ENCODE results near the gene CAPZB. TPM values are rescaled to one million over a fixed set of nuclear protein-coding genes. Genes with fewer than 3 reads are reported as not detected.

CAPZB gene
- total and polyA plus RNA-seq, 4 donors: 230 to 297 (median 272) TPM

DNA sequence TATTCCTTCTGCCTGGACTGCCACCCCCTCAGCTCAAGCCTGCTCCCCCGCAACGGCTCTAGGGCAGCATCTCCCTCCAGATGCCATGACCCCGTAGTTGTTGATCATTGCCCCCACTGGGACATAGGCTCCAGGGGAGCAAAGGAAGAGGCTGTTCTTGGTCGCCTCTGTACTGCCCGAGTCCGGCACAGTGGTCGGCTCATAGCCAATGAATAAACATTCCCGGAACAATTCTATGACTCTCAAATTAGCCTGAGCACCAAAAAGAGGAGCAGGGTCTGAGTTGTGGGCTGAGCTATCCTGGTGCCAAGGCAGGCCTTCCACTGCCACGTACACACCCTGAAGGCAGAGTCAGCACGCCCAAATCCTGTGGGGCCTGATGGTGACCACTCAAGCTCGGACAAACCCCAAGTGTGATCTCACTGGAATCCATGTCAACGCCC, 33.1 kb downstream of the CAPZB start:
- H3K36me3 ChIP-seq (ENCODE audit: control insufficient read depth in 1 of 2, insufficient read depth in 2 of 2, low read length in 1 of 2): no peaks in the 10 kb centered on the region
- H3K27ac ChIP-seq (ENCODE audit: low read depth in 1 of 2, low read length in 2 of 2): peak overlapping the region in 1 of 2 donors; percentile 77
- no peak overlapping the region for H3K4me3 ChIP-seq (ENCODE audit: low read length in 2 of 2)
- no peaks in the 10 kb centered on the region for H3K27me3 ChIP-seq (ENCODE audit: control insufficient read depth in 1 of 2, insufficient read depth in 2 of 2, low read length in 1 of 2)
- H3K4me1 ChIP-seq (ENCODE audit: control insufficient read depth in 1 of 2, insufficient read depth in 2 of 2, low read length in 2 of 2): peaks cover 15 to 17% of the 10 kb centered on the region in 2 donors
- DNase-seq (peak; percentile 93 to 94), ATAC-seq (ENCODE audit: low FRiP score) (peak; percentile 82)
- intact Hi-C loops (cut with DNase I): loop anchor here (5.0 kb wide), 2 partner anchors 35 to 50 kb away; no protein-coding TSS in a partner anchor
- WGBS, 2 donors: 5% methylated on average over 12 of the region's 12 CpGs
- H3K9me3 ChIP-seq (ENCODE audit: control insufficient read depth, low read length): no peaks in the 10 kb centered on the region

DNA sequence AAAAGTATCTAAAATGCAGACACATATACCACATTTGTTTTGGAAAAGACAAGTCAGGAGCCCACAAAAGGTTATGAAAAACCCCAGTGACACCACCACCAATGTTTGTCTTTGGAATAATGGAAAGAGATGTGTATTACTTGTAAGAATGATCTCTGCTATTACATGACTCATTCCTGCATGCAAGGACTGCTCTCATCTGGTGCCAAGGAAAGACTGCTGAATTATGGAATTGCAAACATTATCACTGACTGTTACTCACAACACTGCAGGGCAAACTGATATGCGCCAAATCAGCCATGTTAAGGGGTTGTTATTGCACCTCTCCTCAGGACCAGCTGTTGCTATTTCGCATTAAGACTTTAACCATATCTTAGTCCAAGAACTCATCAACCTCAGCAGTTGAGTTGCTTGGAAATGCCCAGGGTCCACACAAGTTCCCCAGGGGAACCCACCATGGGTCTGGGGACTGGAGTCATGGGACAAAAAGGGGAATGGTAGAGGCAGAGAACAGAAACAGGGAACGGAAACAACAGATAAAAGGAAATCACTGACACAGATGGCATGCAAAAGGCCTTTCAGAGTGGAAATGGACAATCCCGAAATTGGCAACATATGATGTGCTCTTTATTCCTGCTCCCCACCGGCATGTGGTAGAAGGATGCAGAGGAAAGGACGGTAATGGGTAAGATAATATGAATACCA, 34.4 kb downstream of the CAPZB start:
- peak; percentile 66 for ATAC-seq (ENCODE audit: low FRiP score)
- Histone ChIP-seq H3K27me3 (ENCODE audit: control insufficient read depth in 1 of 2, insufficient read depth in 2 of 2, low read length in 1 of 2) (no peaks in the 10 kb centered on the region), H3K4me1 (ENCODE audit: control insufficient read depth in 1 of 2, insufficient read depth in 2 of 2, low read length in 2 of 2) (peaks cover 12 to 15% of the 10 kb centered on the region in 2 donors), H3K36me3 (ENCODE audit: control insufficient read depth in 1 of 2, insufficient read depth in 2 of 2, low read length in 1 of 2) (no peaks in the 10 kb centered on the region), H3K27ac (ENCODE audit: low read depth in 1 of 2, low read length in 2 of 2) (peak overlapping the region; percentile 61 to 87), H3K4me3 (ENCODE audit: low read length in 2 of 2) (no peak overlapping the region), H3K9me3 (ENCODE audit: control insufficient read depth, low read length) (no peaks in the 10 kb centered on the region)
- no peak for DNase-seq
- intact Hi-C loops (cut with DNase I): loop anchor here (5.0 kb wide), 2 partner anchors 34 to 49 kb away; no protein-coding TSS in a partner anchor
- 27 to 31% methylated on average over 6 of the region's 6 CpGs for WGBS, 2 donors

DNA sequence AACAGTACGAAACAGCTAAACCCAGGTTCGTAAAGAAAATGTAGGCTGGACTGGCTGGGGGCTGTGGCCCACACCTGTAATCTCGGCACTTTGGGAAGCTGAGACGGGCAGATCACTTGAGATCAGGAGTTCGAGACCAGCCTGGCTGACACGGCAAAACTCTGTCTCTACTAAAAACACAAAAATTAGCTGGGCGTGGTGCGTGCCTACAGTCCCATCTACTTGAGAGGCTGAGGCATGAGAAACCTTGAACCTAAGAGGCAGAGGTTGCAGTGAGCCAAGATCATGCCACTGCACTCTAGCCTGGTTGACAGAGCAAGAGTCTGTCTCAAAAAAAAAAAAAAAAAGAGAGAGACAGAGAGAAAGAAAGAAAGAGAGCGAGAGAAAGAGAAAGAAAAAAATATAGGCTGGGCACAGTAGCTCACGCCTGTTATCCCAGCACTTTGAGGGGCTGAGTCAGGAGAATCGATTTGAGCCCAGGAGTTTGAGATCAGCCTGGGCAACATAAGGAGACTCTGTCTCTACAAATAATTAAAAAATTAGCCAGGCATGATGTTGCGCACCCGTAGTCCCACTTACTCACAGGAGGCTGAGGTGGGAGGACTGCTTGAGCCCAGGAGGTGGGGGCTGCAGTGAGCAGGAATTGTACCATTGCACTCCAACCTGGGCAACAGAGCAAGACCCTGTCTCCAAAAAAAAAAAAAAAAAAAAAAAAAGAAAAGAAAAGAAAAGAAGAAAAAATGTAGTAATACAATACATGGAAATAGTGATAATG, 35.7 kb downstream of the CAPZB start:
- no peak overlapping the region for H3K4me3 ChIP-seq (ENCODE audit: low read length in 2 of 2)
- DNase-seq: no peak
- no peak for ATAC-seq (ENCODE audit: low FRiP score)
- no peaks in the 10 kb centered on the region for H3K9me3 ChIP-seq (ENCODE audit: control insufficient read depth, low read length)
- 67% methylated on average over 13 of the region's 13 CpGs for WGBS, 2 donors
- H3K27ac ChIP-seq (ENCODE audit: low read depth in 1 of 2, low read length in 2 of 2): peak overlapping the region; percentile 34 to 91
- no peaks in the 10 kb centered on the region for H3K36me3 ChIP-seq (ENCODE audit: control insufficient read depth in 1 of 2, insufficient read depth in 2 of 2, low read length in 1 of 2)
- intact Hi-C loops (cut with DNase I): loop anchor here (5.0 kb wide), 3 partner anchors 32 to 47 kb away; no protein-coding TSS in a partner anchor
- H3K4me1 ChIP-seq (ENCODE audit: control insufficient read depth in 1 of 2, insufficient read depth in 2 of 2, low read length in 2 of 2): peaks cover 9 to 12% of the 10 kb centered on the region in 2 donors
- no peaks in the 10 kb centered on the region for H3K27me3 ChIP-seq (ENCODE audit: control insufficient read depth in 1 of 2, insufficient read depth in 2 of 2, low read length in 1 of 2)

- Histone ChIP-seq H3K4me1 (ENCODE audit: control insufficient read depth in 1 of 2, insufficient read depth in 2 of 2, low read length in 2 of 2) (peaks cover 3 to 12% of the 10 kb centered on the region in 2 donors), H3K9me3 (ENCODE audit: control insufficient read depth, low read length) (no peaks in the 10 kb centered on the region), H3K4me3 (ENCODE audit: low read length in 2 of 2) (no peak overlapping the region), H3K27me3 (ENCODE audit: control insufficient read depth in 1 of 2, insufficient read depth in 2 of 2, low read length in 1 of 2) (no peaks in the 10 kb centered on the region), H3K27ac (ENCODE audit: low read depth in 1 of 2, low read length in 2 of 2) (peak overlapping the region; percentile 62 to 91), H3K36me3 (ENCODE audit: control insufficient read depth in 1 of 2, insufficient read depth in 2 of 2, low read length in 1 of 2) (no peaks in the 10 kb centered on the region)
- peak in 1 of 2 donors; percentile 88 for DNase-seq
- ATAC-seq (ENCODE audit: low FRiP score): peak; percentile 47
- 19 to 22% methylated on average over 19 of the region's 19 CpGs for WGBS, 2 donors
- intact Hi-C loops (cut with DNase I): loop anchor here in 1 of 2 donors (5.0 kb wide), 1 partner anchor 34 kb away; no protein-coding TSS in a partner anchor
Measured at GRCh38 chr1:19448491-19449439, 36.6 kb downstream of the CAPZB start.

DNA sequence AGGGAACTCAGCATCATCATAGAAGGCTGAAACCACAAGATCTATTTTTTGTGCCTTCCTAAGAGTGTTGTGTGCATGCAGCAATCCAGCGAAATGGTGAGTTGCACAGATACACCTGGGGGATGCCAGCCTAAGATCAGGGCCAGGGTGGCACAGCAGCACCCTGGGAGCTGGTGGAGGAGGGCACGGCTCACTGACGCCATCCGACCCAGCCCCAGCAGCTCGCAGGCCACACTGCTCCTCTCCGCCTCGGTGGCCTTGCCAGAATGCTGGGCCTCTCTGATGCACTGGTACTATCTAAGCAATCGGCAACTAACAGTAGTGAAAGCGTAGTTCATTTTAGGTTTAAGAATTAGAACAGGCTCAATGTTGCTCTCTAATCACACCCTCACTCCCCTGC, 37.8 kb downstream of the CAPZB start:
- Histone ChIP-seq H3K27me3 (ENCODE audit: control insufficient read depth in 1 of 2, insufficient read depth in 2 of 2, low read length in 1 of 2) (no peaks in the 10 kb centered on the region), H3K36me3 (ENCODE audit: control insufficient read depth in 1 of 2, insufficient read depth in 2 of 2, low read length in 1 of 2) (no peaks in the 10 kb centered on the region), H3K4me1 (ENCODE audit: control insufficient read depth in 1 of 2, insufficient read depth in 2 of 2, low read length in 2 of 2) (peaks cover 2 to 12% of the 10 kb centered on the region in 2 donors), H3K4me3 (ENCODE audit: low read length in 2 of 2) (no peak overlapping the region), H3K27ac (ENCODE audit: low read depth in 1 of 2, low read length in 2 of 2) (peak overlapping the region in 1 of 2 donors; percentile 16), H3K9me3 (ENCODE audit: control insufficient read depth, low read length) (no peaks in the 10 kb centered on the region)
- WGBS, 2 donors: 71 to 79% methylated on average over 9 of the region's 9 CpGs
- ATAC-seq (ENCODE audit: low FRiP score) (no peak), DNase-seq (no peak)
- intact Hi-C loops (cut with DNase I): loop anchor here in 1 of 2 donors (5.0 kb wide), 1 partner anchor 35 kb away; no protein-coding TSS in a partner anchor

- no peaks in the 10 kb centered on the region for H3K27me3 ChIP-seq (ENCODE audit: control insufficient read depth in 1 of 2, insufficient read depth in 2 of 2, low read length in 1 of 2)
- peaks cover 5 to 11% of the 10 kb centered on the region in 2 donors for H3K4me1 ChIP-seq (ENCODE audit: control insufficient read depth in 1 of 2, insufficient read depth in 2 of 2, low read length in 2 of 2)
- H3K9me3 ChIP-seq (ENCODE audit: control insufficient read depth, low read length): no peaks in the 10 kb centered on the region
- H3K4me3 ChIP-seq (ENCODE audit: low read length in 2 of 2): no peak overlapping the region
- H3K27ac ChIP-seq (ENCODE audit: low read depth in 1 of 2, low read length in 2 of 2): peak overlapping the region; percentile 10 to 94
- WGBS, 2 donors: 8 to 15% methylated on average over 13 of the region's 13 CpGs
- intact Hi-C loops (cut with DNase I): loop anchor here in 1 of 2 donors (5.0 kb wide), 1 partner anchor 37 kb away; no protein-coding TSS in a partner anchor
- H3K36me3 ChIP-seq (ENCODE audit: control insufficient read depth in 1 of 2, insufficient read depth in 2 of 2, low read length in 1 of 2): no peaks in the 10 kb centered on the region
- DNase-seq (no peak), ATAC-seq (ENCODE audit: low FRiP score) (peak; percentile 11)
Measured at GRCh38 chr1:19445417-19446342, 39.7 kb downstream of the CAPZB start.

- Histone ChIP-seq H3K36me3 (ENCODE audit: control insufficient read depth in 1 of 2, insufficient read depth in 2 of 2, low read length in 1 of 2) (no peaks in the 10 kb centered on the region), H3K4me1 (ENCODE audit: control insufficient read depth in 1 of 2, insufficient read depth in 2 of 2, low read length in 2 of 2) (peaks cover 10 to 13% of the 10 kb centered on the region in 2 donors), H3K9me3 (ENCODE audit: control insufficient read depth, low read length) (no peaks in the 10 kb centered on the region), H3K27me3 (ENCODE audit: control insufficient read depth in 1 of 2, insufficient read depth in 2 of 2, low read length in 1 of 2) (no peaks in the 10 kb centered on the region), H3K4me3 (ENCODE audit: low read length in 2 of 2) (no peak overlapping the region), H3K27ac (ENCODE audit: low read depth in 1 of 2, low read length in 2 of 2) (peak overlapping the region in 1 of 2 donors; percentile 58)
- 36 to 51% methylated on average over 10 of the region's 10 CpGs for WGBS, 2 donors
- intact Hi-C loops (cut with DNase I): loop anchor here (5.0 kb wide), 2 partner anchors 38 to 42 kb away; no protein-coding TSS in a partner anchor
- ATAC-seq (ENCODE audit: low FRiP score): no peak
- no peak for DNase-seq
Measured at GRCh38 chr1:19444296-19445021, 40.9 kb downstream of the CAPZB start.

All from aorta (tissue), 5 donors.